ENCODE measurements around the gene AGBL4. TPM values are rescaled to one million over a fixed set of nuclear protein-coding genes. Genes with fewer than 3 reads are reported as not detected.
"Not testable (repeated sequence)": the region's sequence is repeated elsewhere in the genome, so short reads cannot be mapped to it uniquely, and the experiment has no call there.

Gene AGBL4
- total RNA-seq, 1 donor from 2014 or later: not detected

DNA sequence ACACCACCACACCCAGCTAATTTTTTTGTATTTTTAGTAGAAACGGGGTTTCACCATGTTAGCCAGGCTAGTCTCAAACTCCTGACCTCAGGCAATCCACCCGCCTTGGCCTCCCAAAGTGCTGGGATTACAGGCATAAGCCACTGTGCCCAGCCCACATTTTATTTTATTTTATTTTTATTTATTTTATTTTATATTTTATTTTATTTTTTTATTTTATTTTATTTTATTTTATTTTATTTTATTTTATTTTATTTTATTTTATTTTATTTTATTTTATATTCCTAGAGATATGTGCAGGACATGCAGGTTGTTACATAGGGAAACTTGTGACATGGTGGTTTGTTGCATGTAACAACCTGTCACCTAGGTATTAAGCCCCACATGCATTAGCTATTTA is 721.4 kb downstream of the AGBL4 start:
- not testable (repeated sequence) for ATAC-seq

DNA sequence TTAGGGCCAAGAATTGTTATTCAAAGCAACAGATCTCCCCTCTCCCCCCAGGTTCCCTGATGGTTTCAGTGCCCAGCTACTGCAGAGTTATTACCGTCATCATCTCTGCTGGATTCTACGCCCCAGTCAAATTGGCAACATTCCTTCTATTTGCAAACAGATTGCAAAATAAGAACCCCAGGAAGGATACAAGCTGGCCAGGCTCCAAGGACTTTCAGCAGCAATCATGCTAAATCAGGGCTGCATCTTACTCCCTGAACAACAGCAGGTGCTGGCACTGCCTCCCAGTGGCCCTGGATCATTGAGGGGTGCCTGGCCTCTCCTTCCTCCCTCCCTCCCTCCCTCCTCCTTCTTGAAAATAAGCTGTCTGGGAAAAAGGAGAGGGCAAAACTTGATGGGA is 725.5 kb downstream of the AGBL4 start:
- ATAC-seq: no peak

DNA sequence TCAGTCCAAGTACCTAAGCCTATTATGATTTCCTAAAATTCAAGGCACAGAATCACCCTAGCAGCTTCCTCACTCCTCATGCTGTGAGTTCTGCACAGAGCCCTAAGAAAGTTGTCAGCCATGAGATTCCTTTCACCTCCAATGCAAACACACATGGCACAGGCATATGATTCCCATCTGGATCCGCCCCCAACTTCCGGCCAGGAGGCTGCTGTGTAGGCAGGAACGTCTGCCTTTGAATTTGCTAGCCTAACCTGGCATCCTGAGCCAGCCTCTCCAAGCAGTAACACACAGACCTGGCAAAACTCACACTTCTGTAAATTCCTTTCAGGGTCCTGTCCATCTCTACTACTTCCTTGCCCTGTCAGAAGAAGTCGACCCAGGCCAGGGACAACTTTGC is 726.0 kb downstream of the AGBL4 start:
- no peak for ATAC-seq

DNA sequence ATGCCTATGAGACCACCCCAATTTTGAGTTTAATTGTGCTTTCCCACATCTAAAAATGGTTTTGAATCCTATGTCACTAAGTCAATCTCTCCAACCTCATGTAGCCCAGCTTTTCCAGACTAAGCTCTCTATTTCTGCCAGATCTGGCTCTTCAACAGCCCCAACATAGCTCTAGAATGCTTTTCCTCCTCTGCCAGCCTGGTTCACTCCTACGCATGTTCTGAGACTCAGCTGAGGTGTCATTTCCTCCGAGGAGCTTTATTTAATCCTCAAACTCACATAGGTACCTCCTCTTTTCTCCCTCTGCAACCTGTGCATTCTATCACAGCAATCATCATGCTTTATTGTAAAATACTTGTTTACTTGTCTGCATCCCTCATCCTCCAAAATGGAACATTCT is 729.2 kb downstream of the AGBL4 start:
- ATAC-seq: no peak

DNA sequence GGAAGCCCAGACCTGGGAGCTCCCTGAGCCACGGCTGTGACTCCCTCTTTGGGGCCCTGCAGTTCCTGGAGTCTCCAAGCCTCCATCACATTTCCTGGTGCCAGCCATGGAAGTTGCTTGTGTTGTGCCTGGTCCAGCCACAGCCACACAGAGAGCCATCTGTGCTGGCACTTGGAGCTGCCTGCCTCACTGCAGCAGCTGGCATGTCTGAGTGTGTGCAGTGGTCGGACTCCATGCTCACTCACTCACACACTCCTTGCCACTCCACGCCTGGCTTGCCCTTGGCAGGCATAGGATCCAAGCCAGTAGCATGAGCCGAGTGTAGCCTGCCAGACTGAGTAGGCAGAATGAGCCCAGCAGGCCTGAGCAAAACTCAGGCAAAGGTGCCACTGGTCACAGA is 730.7 kb downstream of the AGBL4 start:
- ATAC-seq: no peak

DNA sequence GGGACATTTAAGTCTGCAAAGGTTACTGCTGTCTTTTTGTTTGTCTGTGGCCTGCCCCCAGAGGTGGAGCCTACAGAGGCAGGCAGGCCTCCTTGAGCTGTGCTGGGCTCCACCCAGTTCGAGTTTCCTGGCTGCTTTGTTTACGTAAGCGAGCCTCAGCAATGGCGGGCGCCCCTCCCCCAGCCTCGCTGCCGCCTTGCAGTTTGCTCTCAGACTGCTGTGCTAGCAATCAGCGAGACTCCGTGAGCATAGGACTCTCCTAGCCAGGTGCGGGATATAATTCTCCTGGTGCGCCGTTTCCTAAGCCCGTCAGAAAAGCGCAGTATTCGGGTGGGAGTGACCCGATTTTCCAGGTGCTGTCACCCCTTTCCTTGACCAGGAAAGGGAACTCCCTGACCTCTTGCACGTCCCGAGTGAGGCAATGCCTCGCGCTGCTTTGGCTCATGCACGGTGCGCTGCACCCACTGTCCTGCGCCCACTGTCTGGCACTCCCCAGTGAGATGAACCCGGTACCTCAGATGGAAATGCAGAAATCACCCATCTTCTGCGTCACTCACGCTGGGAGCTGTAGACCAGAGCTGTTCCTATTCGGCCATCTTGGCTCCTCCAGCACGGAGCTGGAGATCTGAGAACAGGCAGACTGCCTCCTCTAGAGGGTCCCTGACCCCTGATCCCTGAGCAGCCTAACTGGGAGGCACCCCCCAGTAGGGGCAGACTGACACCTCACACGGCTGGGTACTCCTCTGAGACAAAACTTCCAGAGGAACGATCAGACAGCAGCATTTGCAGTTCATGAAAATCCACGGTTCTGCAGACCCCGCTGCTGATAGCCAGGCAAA is 766.3 kb downstream of the AGBL4 start:
- ATAC-seq: not testable (repeated sequence)

DNA sequence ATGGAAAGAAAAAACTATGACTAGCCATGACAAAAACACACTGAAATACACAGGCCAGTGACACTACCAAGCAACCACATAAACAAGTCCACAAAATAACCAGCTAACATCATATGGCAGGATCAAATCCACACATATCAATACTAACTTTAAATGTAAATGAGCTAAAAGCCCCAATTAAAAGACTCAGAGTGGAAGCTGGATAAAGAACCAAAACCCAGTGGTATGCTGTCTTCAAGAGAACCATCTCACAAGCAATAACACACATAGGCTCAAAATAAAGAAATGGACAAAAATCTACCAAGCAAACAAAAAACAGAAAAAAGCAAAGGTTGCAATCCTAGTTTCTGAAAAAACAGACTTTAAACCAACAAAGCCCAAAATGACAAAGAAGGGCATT is 770.8 kb downstream of the AGBL4 start:
- no peak for ATAC-seq

DNA sequence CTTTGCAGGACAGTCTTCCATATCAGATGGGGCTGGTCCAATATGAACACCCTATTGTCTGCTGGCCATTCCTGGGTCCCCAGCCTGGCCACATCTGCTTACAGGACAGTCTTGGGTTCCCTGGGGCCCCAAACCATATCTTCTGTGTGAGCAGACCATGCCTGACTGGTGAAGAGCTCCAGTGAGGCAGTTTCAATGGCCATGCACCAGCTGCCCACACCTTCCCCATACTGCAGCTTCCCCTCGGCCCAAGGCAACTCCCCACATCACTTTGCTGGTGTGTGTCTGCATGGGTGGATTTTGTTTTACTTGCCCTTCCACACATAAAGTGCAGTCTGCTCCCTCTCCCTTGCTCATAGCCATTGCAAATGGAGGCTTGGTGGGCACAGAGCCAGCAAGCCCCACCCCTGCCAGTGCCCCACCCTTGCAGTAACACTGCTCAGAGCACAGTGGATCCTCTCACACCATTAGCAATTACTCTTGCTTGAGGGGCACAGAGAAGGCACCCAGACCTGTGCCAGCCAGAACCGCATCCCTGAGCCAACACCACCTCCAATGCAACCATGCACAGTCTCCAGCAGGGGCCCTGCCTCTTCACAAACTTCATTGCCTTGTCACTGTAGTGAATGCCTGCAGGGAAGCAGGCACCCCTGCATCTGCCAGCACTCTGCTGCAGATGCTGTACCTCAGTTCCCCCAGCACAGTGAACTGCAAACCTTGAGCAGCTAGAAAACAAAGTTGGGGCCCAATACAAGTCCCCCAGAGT is 772.6 kb downstream of the AGBL4 start:
- ATAC-seq: no peak

DNA sequence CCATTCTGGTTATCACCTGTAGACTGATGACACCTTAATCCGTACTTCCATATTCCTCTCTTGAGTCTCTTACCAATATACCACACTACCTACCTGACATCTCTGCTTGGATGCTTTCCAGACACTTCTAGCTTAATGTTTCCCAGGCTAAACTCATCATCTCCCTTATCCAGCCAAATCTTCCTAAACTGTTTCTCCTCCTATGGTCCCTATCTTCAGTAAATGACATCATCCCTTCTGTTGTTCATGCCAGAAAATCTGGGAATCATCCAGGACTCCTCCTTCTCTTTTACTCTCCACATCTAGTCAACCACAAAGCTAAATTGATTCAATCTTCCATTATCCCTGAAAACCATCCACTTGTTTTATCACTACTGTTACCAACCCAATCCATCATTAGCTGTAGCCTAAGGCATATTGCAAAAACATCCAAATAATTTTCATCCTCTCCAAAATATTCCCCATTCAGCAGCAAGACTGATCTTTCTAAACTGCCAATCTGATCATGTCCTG is 783.0 kb downstream of the AGBL4 start:
- no peak for ATAC-seq

DNA sequence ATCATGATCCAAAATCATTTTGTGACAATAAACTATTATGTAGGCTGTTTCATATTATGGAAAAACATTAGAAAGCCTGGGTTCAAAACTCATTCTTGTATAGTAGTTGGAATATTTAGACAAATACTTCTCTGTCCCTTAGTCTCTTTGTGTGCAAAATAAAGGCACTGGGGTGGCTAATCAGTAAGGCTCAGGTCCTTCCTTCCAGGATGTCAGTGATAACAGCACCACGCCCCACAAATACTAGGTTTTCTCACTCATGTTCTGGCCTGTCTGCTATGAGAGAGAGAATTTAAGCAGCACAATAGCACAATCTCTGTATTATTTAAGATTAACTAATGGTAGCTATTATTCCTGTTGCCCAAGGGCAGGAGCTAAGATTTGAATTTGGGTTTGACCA is 788.8 kb downstream of the AGBL4 start:
- no peak for ATAC-seq

DNA sequence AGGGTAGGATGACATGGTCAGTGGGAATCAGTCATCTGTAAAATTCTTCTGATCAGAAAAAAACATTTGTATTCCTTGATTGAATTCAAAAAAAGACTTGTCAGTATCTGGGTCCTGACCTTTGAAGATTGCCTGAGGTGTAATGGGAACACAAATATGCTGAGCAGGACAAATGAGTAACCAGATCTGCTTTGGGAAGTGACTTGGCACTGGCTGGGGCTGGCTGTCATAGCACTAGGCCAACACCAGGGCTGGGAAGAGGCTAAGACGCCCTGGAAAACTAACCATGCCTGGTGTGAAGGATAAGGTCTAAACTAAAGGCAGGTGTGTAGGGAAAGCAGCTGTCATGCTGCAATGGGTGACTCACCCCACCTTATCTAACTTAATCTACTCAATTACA is 794.2 kb downstream of the AGBL4 start:
- ATAC-seq: no peak

DNA sequence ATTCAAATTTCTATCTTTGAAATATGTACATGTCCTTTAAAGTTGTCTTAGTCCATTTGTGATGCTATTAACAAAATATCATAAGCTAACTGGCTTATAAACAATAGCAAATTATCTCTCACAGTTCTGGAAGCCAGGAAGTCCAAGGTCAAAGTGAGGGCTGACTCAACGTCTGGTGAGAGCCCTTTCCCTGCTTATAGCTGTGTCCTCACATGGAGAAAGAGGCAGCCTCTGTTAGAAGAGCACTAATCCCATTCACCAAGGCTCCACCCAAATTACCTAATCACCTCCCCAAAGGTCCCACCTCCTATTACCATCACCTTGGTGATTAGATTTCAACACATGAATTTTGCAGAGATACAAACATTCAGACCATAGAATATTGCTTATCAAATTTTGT is 797.0 kb downstream of the AGBL4 start:
- ATAC-seq: no peak

DNA sequence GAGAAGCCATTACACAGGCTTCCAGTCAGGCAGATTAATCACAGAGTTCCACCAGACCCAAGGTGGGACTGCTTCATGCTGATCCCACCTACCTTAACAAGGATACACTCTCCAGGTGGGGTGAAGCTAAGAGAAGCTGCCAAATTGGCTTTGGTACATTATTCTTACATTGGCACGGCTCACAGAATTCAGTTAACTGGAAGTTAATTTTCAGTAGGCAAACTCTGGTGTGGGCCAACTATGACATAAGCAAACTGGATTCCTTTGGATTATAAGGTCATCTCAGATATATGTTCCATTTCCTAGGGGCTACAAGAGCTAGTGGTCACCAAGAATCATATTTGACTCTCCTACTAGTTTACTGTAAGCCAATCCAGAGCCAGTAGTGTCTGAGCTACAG is 798.3 kb downstream of the AGBL4 start:
- no peak for ATAC-seq

DNA sequence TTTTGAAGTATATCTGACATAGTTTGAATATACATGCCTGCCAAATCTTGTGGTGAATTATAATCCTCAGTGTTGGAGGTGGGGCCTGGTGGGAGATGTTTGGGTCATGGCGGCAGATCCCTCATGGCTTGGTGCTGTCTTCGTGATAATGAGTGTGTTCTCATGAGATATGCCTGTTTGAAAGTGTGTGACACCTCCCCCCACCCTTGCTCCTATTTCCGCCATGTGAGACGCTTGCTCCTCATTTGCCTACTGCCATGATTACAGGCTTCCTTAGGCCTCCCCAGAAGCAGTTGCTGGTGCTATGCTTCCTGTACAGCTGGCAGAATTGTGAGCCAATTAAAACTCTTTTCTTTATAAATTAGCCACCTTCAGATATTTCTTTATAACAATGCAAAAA is 810.5 kb downstream of the AGBL4 start:
- no peak for ATAC-seq

DNA sequence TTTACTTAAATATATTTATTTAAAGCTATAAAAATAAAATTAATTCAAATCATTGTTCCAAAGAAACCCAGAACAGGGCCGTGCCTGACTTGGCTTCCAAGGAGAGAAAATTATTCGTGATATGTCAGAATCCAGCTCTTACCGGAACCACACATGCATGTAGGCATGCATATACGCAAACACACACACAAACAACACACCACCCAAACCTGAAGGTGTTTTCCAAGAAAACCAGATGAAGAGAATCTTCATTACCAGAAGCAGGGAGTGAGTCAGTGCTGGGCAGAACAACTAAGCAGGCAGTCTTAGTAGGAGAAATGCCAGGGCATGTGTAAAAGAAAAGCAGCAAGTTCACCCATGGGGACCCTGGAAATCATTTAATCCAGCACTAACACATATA is 815.0 kb downstream of the AGBL4 start:
- no peak for ATAC-seq

DNA sequence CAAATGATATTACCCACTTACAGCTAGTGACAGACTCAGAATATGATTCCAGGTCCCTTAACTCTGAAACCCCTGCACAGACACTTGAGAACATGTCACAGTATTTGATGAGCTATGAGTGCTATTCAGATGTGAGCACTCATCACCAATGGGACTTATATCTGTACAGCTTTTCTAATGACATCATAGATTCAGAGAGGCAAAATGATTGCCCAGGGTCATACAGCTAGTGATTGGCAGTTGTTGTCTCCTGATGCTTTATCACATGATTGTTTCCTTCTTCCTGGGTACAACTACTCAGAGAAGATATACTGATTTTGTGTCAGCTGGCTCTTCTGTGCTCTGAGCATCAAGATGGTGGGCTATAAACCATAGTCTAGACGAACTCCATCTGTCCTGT is 819.0 kb downstream of the AGBL4 start:
- no peak for ATAC-seq

DNA sequence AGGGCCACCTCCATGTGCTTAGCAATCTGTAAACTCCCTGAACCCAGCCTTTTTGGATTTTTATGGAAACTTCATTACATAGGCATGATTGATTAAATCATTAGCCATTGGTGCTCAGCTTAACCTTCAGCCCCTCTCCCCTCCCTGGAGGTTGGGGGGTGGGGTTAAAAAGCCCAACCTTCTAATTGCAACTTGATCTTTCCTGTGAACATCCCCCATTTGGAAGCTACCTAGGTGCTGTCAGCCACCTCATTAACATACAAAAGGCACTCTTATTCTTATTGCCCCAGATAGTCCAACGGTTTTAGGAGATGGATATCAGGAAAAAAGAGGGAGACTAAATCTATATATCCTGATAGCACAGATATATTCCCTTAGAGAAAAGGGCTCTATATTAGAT is 823.0 kb downstream of the AGBL4 start:
- no peak for ATAC-seq

DNA sequence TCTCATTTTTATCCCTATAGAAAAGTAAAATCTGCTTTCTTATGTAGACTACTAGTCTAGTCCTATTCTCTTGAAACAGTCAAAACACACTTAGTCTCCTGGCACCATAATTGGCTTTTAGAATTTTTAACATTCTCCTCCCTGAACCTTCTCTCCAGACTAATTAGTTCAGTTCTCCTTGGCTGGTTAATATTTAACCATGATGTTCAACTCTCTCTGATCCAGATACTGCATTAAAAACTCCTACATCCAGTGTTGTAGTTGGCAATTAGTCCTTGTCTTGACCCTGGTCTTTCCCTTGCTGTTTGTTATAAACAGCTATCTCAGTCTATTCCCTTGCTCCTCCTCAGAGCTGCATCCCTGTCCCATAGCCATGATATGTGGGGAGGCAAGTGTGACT is 824.2 kb downstream of the AGBL4 start:
- no peak for ATAC-seq

DNA sequence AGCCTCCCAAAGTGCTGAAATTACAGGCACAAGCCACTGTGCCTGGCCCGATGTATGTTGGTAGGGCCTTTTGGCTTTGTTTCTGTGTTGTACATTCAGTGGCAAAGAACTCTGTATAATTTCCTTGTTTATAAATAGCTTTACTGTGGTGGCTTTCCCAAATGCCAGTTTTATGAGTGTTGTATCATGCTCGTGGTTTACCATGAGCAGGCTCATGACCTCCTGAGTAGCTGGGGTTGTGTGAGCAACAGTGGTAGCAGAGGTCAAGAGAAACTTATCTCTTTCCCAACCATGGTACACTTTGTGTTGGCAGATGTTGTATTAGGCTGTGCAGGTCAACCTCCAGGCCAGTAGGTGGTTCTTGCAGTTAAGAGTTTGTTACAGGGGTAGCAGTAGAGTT is 826.7 kb downstream of the AGBL4 start:
- ATAC-seq: no peak

DNA sequence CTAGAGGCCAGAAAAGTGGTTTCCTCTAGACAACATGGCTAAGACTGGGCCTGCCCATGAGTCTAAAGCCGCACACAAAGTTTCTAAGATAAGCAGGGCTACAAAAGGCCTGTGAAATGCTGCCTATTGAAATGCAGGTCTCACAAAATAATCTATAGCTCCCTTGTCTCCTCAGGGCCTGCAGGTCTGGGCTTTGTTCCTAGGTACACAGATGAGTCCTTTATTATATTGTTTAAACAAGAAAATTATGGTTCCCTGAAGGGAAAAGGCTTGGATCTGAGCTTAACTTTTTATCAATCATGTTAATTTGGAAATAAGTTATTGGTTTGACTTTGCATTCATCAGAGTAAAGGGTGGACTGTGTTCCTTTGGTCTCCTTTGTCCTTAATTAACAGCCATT is 833.6 kb downstream of the AGBL4 start:
- ATAC-seq: no peak

DNA sequence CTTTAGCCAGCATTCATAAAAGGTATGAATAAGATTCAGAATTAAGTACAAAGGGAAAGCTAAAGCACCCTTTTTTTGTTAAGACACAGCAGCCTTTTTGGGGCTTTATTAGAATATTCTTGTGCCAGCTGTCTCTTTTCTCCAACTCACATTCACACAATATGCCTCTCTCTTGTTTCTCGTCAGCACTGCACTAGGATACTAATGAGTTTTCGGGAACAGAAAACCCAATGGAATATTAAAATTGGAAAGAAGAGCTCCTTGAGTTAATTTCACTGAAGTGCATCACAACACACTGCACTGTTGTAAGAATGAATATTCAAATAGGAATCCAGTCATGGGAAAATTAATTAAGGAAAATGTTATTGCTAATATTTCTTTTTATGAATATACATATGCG is 836.7 kb downstream of the AGBL4 start:
- no peak for ATAC-seq

DNA sequence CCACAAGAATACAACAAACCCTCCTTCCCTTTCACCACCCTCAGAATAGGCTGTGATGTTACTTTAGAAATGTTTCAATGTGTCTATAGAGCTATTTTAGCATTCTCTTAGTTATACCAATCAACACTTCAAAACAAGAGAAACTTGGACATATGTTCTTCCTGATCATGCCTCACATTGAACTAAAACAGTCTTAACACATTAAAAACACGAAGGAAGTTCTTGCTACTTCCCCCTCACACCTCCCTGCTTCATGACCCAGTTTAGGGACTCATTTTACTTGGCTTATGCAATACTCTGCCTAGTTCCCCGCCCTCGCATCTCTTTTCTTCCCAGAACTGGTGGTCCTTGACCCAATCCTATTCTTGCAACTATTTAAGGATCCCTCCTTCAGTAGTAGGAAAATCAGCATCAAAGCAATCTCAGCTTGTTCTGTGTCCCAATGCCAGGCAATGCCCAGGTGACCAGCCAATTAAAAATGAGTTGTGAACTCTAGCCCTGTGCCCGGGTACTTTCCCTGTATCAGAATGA is 838.2 kb downstream of the AGBL4 start:
- no peak for ATAC-seq

DNA sequence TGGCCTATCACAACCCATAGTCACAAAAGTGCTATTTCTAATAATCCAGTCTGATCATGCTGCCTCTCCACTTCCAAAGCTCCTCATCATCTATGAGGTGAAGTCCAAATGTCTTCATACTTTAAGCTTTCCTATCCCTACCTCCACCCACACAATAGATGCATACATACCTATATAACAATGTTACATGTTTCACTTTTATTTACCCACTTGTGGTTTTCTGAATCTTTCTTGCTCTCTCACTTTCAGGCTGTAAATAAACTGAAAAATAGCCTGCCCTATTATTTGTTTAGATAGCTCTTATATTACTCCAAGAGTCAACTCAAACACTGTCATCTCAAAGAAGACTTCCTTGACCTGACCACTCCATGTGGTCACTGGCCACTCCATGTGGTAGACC is 840.3 kb downstream of the AGBL4 start:
- no peak for ATAC-seq

DNA sequence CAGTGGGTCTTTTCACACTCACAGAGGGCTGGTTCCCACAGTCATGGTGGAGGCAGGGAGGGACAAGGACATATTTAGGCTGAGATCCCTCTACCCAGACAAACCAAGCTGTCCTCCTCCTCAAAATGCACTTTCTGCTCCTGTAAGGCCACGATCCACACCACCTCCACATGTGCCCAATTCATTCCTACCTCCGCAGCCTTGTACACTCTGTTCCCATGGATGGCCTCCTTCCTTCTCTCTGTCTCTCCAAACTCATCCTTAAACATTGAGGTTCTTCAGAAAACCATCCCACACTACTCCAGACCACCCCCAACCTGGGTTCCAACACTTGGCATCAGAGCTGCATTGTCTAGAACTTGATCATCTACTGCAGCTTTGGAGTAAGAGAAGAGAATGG is 842.7 kb downstream of the AGBL4 start:
- ATAC-seq: no peak

Data from esophagus mucosa (tissue), 1 donor.